ENCODE measurements around the gene LSM3.

Gene LSM3

GRCh38 chr3:14153663-14154062 lies 25.0 kb upstream of the LSM3 start:
- no peak for DNase-seq (ENCODE audit: low read depth in 1 of 2, low spot score in 1 of 2)
- no peak for TF ChIP-seq CTCF (IDR thresholded peaks at IDR 0.05; ENCODE audit: insufficient read depth, low read length)
- no peak for TF ChIP-seq REST (IDR thresholded peaks at IDR 0.05; ENCODE audit: insufficient replicate concordance, low read depth)
- TF ChIP-seq SPI1 (IDR thresholded peaks at IDR 0.05; ENCODE audit: borderline replicate concordance, low read depth) = no peak
- no peak for TF ChIP-seq GABPA (IDR thresholded peaks at IDR 0.05; ENCODE audit: low read depth)
- no peak for TF ChIP-seq POLR2AphosphoS5 (IDR thresholded peaks at IDR 0.05; ENCODE audit: low read depth)
- Histone ChIP-seq H3K27ac (replicated peaks) (no peak overlapping the region), H3K4me3 (replicated peaks; ENCODE audit: insufficient read depth, low read length) (no peak overlapping the region), H3K27me3 (ENCODE audit: insufficient read depth, poor library complexity, severe bottlenecking) (no peaks in the 10 kb centered on the region)

- DNase-seq (ENCODE audit: low read depth in 1 of 2, low spot score in 1 of 2) = no peak
- TF ChIP-seq CTCF (IDR thresholded peaks at IDR 0.05; ENCODE audit: insufficient read depth, low read length) (no peak), SPI1 (IDR thresholded peaks at IDR 0.05; ENCODE audit: borderline replicate concordance, low read depth) (no peak), GABPA (IDR thresholded peaks at IDR 0.05; ENCODE audit: low read depth) (no peak), REST (IDR thresholded peaks at IDR 0.05; ENCODE audit: insufficient replicate concordance, low read depth) (no peak), POLR2AphosphoS5 (IDR thresholded peaks at IDR 0.05; ENCODE audit: low read depth) (no peak)
These were observed 24.3 kb upstream of the LSM3 start for GRCh38 chr3:14154276-14154675.

GRCh38 chr3:14154895-14155440 lies 23.6 kb upstream of the LSM3 start:
- Histone ChIP-seq H3K27me3 (ENCODE audit: insufficient read depth, poor library complexity, severe bottlenecking) (no peaks in the 10 kb centered on the region), H3K4me3 (replicated peaks; ENCODE audit: insufficient read depth, low read length) (no peak overlapping the region), H3K27ac (replicated peaks) (no peak overlapping the region)
- DNase-seq (ENCODE audit: low read depth in 1 of 2, low spot score in 1 of 2) = no peak
- TF ChIP-seq GABPA (IDR thresholded peaks at IDR 0.05; ENCODE audit: low read depth) (no peak), REST (IDR thresholded peaks at IDR 0.05; ENCODE audit: insufficient replicate concordance, low read depth) (no peak)

More at GRCh38 chr3:14154276-14154675, 24.3 kb upstream of the LSM3 start:
- no peak overlapping the region for H3K4me3 ChIP-seq (replicated peaks; ENCODE audit: insufficient read depth, low read length)
- H3K27me3 ChIP-seq (ENCODE audit: insufficient read depth, poor library complexity, severe bottlenecking) = no peaks in the 10 kb centered on the region
- H3K27ac ChIP-seq (replicated peaks) = no peak overlapping the region
